GM18505 (cell line): ENCODE results near the gene RPL34.
"Not testable (repeated sequence)": the region's sequence is repeated elsewhere in the genome, so short reads cannot be mapped to it uniquely, and the experiment has no call there.

Source experiments
- ATAC-seq: cut with Tn5 transposase; IDR thresholded peaks from one replicate; pipeline ENCODE4 v1.9.1; 2021; ENCODE audit not compliant: unreplicated experiment
- POLR2A ChIP-seq: IDR thresholded peaks from 4 replicates; pipeline ENCODE4 v1.6.1; 2011; ENCODE audit warnings: borderline replicate concordance; ENCODE audit not compliant: insufficient read depth, insufficient read length; ENCODE audit errors: extremely low read depth

RPL34 gene

GRCh38 chr4:108620101-108620932 lies at the start of gene RPL34:
Gene RPL34 (plus strand): TSS chr4:108620576. CDS start chr4:108621960, 1,384 bp downstream.
- peak; percentile 100 for ATAC-seq
- peak; percentile 97 for TF ChIP-seq POLR2A

DNA sequence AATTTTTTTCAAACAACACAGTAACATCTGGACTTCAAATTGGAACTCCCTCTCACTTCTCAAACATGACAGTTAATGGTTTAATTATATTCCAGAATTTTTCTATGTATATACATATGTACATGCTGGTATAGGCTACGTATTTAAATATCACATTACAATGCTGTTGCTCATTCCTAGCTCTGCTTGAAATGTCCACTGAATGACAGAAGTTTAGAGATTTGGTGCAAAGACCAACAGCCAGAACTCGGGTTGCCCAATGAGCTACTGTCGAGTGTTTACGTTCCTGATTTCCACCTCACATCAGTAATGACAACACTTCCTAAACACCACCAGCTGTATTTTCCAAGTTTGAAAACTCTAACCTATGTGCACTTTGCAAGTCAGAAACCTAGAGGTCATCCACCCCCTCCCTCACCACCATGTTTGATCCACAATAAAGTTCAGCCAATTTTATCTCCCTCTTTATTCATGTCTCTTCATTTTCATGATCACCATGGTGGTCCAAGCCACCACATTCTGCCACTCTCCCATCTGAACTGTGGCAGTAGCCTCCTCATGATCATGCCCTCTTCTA lies 49.3 kb upstream of the RPL34 start:
- no peak for ATAC-seq
- no peak for TF ChIP-seq POLR2A

DNA sequence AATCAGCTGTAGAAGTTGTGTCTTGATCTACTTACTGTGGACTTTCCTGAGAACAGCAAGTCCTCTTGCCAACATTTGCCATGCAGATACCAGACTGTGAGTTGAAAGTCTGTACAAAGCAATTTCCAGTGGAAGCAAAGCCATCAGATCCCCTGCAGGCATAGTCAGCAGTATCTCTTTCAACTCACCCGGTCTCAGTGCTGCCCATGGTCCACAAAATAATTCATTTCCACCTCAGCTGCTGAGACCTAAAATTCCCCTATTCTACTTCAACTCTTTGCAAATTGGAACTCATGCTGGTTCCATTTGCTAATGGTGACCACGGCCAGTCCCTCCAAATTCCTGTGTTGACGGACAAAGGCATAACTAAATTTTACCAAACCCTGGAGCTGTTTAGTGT lies 46.0 kb upstream of the RPL34 start:
- ATAC-seq: no peak
- no peak for TF ChIP-seq POLR2A

- ATAC-seq: no peak
- no peak for TF ChIP-seq POLR2A
These were observed 39.3 kb upstream of the RPL34 start for GRCh38 chr4:108581083-108581482.

DNA sequence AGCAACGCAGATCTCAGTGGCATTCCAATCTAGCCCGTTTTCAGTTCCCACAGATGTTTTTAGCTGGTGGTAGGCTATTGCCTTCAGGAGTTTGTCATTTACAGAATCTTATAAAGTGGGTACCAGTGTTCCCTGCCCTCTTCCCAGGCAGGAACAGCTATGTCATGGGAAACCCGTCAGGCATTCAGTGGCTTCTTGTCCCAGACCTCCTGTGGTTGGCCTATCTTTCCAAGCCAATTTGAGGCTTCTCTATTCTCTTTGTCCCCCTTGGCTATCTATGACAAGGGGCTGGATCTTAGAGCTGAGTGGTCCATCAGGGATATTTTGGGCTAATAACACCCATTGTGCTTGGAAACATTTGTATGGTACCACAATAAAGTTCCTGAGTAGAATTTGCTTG lies 33.6 kb upstream of the RPL34 start:
- TF ChIP-seq POLR2A: no peak
- ATAC-seq: no peak

- ATAC-seq: no peak
- TF ChIP-seq POLR2A: no peak
These were observed 31.5 kb upstream of the RPL34 start for GRCh38 chr4:108588878-108589277.

DNA sequence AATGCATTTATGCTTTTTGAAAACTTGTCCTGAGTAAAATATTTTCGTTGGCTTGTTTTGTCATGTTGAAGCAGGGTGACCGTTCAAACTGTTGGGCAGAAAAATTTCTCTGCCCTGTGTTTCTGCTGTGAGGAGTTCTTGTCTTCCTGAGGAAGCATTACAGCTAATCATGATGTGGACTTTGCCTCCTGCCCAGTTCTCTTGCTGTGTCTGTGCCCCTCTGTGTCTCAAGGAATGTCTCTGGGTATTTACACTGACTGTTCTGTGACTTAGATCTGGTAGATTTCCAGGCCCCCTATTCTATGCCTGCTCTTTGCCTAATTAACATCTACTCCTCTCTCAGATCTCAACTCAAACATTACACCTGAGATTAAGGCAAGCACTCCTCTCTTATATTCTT lies 30.4 kb upstream of the RPL34 start:
- TF ChIP-seq POLR2A: no peak
- ATAC-seq: no peak

DNA sequence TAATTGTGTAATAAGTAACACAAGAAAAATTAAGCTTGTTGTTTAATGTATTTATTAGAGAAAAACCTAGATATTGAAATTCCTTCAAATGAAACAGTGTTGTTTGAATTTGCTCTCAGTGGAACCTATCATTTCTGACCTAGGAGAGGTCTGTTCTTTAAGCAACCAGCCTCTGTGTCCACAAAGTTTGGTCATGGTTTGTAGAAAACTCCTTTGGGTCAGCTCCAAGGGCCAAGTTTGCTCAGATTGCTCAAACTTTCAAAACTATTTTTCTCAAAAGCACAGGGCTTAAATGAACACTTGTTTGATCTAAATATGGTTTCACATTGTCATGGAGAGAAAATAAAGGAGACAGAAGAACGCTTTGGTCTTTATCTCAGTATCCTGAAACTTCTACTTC lies 29.6 kb upstream of the RPL34 start:
- no peak for ATAC-seq

DNA sequence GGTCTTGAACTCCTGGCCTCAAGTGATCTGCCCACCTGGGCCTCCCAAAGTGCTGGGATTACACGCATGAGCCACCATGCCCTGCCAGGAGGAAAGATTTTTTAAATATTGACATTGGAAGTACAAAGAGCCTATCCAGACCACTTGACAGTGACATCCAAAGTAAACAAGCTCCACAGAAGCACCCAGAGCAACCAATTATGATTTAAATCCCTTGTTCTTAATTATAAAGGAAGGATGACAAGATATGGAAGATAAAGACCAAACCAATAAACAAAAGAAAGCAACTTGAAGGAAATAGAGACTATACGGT lies 27.7 kb upstream of the RPL34 start:
- no peak for TF ChIP-seq POLR2A
- no peak for ATAC-seq

More for the DNA sequence above, 29.6 kb upstream of the RPL34 start:
- TF ChIP-seq POLR2A: no peak

DNA sequence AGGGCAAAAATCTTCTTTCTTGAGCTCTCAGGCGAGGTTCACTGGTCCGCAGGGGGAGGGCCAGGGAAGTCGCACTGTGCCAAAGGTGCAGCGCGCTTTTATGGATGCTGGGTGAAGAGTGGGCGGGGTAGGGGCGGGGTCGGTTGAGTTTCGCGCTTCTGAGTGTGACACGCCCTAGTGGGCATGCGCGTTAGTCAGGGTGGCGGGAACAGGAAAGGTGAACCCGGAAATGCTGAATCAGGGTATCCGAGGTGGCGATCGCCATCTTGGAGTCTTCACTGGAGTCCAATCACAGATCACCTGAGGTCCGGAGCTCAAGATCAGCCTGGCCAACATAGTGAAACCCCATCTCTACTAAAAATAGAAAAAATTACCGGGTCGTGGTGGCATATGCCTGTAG lies 26.1 kb upstream of the RPL34 start:
- not testable (repeated sequence) for ATAC-seq

GRCh38 chr4:108596344-108596743 lies 24.0 kb upstream of the RPL34 start:
- TF ChIP-seq POLR2A: no peak

DNA sequence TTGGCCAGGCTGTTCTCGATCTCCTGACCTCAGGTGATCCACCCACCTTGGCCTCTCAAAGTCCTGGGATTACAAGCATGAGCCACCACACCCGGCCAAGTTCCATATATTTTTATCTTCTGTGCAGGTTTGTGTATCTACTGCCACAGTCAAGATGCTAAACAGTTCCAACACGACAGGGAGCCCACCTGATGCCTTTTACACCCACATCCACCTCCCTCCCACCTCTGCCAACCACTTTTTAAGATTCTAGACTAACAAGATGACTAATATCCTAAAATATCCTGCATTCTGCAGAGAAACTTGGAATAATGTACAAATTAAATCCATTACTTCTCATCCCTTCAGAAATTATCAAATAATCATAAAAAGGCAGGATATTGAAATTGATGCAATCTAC lies 19.3 kb upstream of the RPL34 start:
- no peak for TF ChIP-seq POLR2A
- ATAC-seq: no peak

More at GRCh38 chr4:108596344-108596743, 24.0 kb upstream of the RPL34 start:
- ATAC-seq: no peak

- no peak for ATAC-seq
- TF ChIP-seq POLR2A: no peak
These were observed 18.8 kb upstream of the RPL34 start for GRCh38 chr4:108601532-108601931.

- TF ChIP-seq POLR2A: no peak
- ATAC-seq: no peak
These were observed 18.2 kb upstream of the RPL34 start for GRCh38 chr4:108602163-108602562.
